GM19468 (cell line): ENCODE results near the gene HDAC4.

Experiments used
- ATAC-seq: cut with Tn5 transposase; IDR thresholded peaks from one replicate; pipeline ENCODE4 v1.9.1; 2021; ENCODE audit warnings: mild to moderate bottlenecking, moderate library complexity, moderate number of reproducible peaks; ENCODE audit not compliant: unreplicated experiment; ENCODE audit errors: extremely low read depth

HDAC4 gene

GRCh38 chr2:239155806-239156480 lies 244.9 kb downstream of the HDAC4 start:
- ATAC-seq: no peak

DNA sequence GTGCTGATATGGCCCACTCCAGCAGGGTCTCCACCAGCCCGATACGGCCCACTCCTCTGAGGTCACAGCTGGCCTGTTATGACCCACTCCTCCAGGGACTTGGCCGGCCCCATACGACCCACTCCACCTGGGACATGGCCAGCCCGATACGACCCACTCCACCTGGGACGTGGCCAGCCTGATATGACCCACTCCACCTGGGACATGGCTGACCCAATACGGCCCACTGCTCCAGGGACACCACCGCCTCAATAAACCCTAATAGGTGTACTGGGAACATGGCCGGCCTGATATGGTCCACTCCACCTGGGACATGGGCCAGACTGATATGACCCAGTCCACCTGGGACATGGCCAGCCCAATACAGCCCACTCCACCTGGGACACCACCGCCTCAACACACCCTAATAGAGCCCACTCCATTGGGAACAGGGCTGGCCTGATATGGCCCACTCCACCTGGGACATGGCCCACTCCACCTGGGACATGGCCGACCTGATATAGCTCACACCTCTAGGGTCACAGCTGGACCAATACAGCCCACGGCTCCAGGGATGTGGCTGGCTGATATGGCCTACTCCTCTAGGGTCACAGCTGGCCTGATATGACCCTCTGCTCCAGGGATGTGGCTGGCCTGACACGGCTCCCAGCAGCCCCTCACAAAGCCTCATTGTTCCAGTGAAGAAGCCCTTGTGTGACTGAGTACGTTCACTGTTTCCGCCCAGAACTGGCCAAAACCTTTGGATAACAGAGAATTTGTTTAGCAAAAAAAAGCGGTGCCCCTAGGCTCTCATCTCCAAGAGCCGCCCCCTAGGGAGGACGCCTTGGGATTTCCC lies 245.6 kb downstream of the HDAC4 start:
- no peak for ATAC-seq

DNA sequence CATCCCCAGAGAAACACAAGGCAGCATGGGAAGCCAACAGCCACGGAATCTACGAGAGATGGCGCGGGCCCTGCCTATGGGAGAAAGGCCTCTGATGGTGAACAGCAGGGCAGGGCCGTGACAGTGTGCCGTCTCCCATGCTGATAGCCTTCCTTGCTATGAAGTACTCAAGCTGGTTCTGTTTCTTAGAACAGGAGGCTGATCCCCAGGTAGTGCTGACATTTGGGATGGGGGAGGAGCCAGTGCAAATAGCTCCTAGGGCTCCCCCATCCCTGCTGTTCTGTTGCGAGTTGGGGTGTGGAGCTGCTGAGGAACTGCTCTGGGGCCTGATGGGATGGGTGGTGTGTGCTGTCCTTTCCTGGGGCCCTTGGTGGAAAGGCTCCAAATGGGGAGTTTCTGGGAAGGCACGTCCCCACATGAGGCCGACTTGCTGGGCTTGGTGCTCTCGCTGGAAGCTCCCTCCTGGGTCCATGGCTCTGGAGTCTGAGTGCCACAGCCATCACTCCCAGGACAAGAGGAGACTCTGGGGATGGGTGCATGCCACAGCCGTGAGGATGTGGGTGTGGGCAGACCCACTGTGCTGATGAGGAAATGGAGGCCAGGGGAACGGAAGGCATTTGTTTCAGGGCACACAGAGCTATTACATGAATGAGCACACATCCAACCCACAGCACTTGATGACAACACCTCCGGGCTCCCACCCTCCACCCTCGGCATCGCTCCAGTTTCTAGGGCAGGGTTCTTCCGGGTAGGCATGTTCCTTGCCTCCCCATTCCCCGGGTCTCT lies 246.8 kb downstream of the HDAC4 start:
- no peak for ATAC-seq

DNA sequence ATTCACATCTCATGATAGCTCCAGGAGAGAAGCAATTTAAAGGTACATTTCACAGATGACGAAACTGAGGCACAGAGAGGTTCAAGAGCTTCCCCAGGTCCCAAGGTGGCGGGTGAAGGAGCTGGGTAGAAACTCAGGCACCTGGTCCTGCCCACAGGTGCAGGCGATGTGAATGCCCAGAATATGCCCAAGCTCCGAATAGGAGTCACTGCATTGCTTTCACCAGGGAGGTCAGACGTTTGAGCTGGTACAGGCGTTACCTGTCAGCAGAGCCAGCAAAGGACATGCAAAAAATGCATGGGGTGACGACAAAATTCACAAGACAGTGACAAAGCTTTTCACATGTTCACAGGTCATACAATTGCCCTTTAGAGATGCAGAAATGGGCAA lies 247.9 kb downstream of the HDAC4 start:
- no peak for ATAC-seq

- no peak for ATAC-seq
These were observed 248.4 kb downstream of the HDAC4 start for GRCh38 chr2:239152239-239152915.

DNA sequence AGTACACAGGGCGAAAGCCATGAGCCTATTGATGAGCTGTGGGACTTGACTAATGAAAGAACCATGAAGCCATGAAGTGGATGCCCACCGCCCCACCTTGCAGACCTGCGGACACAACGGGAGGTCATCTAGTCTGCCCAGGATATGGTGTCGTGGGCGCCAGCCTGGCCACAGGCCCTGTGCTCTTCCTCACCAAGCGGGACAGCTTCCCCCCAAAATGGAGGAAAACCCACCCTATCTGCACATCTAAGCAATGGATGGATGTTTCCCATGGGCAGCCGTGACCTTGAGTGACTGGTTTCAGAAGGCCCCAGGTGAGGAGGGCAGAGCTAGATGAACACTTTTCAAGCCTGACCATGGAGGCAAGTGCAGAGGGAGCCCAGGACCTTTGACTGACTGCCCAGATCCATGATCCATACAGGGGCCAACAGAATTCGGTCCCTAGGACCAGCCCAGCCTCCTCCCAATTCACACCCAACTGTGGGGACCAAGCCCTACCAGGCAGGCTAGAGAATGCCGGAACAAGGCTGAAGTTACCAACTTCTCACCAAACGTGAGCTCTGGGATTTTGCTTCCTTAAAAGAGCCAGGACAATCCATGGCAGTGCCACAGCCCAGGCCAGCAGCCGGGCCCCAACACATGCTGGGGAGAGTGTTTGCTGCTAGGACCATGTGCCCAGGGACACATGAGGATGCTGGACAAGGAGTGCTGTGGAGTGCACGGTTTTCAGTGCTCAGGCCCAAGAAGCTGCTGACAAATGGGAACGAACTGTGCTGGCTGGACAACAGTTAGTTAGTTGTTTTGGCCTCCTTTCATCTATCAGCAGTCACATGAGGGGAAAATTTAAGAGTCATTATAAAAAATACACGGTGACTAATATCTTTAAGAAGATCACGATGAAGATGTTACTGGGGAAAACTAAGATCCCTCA lies 249.4 kb downstream of the HDAC4 start:
- ATAC-seq: no peak

DNA sequence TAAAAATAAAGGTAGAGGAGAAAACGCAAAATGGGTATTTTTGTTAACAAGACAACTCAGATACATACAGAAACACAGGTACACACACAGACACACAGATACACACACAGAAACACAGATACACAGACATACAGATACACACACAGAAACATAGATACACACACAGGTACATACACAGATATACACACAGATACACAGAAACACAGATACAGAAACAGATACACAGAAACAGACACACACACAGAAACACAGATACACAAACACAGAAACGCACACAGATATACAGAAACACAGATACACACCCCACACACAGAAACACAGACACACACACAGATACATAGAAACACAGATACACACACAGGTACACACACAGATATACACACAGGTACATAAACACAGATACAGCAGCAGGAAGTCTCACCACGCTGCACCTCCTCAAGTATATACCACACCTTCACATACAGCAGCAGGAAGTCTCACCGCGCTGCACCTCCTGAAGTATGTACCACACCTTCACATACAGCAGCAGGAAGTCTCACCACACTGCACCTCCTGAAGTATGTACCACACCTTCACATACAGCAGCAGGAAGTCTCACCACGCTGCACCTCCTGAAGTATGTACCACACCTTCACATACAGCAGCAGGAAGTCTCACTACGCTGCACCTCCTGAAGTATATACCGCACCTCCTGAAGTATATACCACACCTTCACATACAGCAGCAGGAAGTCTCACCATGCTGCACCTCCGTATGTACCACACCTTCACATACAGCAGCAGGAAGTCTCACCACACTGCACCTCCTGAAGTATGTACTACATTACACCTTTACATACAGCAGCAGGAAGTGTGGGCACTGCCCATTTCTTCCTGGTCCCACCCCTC lies 250.5 kb downstream of the HDAC4 start:
- ATAC-seq: no peak

DNA sequence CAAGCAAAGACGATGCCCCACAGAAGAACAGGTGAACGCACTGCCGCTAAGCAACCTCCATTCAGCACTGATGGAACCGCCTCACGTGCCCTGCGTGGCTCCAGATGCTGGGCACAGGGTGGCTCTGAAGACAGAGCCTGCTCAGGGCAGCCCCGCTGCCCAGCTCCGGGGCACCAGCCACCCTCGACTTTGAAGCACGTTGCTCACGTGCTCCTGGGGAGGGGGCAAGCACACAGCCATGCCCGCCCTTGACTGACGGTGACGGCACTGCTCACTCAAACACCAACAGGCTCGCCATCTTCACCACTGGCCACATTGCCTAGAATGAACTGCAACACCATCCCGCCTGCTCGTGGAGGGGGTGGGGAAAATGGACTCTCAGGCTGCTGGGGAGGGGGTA lies 251.3 kb downstream of the HDAC4 start:
- ATAC-seq: no peak

- no peak for ATAC-seq
These were observed 252.2 kb downstream of the HDAC4 start for GRCh38 chr2:239148495-239149200.

DNA sequence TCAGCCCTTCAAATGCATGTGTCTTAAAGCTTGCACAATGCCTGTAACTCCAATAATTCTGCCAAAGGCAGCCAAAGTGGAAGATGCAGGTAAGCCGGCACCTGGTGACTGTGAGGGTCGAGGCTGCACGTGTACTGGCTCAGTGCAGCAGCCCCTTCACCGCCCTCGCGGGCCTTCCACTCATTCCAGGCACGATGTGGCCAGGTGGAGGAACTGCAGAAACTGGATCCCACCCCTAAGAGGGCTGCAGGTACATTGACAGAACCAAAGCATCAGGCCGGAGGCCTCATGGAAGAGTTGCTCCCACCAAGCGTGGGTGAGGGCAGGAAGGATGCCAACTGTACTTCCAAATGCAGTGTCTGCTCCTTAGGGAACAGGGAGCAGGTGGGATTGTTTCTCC lies 253.4 kb downstream of the HDAC4 start:
- no peak for ATAC-seq

DNA sequence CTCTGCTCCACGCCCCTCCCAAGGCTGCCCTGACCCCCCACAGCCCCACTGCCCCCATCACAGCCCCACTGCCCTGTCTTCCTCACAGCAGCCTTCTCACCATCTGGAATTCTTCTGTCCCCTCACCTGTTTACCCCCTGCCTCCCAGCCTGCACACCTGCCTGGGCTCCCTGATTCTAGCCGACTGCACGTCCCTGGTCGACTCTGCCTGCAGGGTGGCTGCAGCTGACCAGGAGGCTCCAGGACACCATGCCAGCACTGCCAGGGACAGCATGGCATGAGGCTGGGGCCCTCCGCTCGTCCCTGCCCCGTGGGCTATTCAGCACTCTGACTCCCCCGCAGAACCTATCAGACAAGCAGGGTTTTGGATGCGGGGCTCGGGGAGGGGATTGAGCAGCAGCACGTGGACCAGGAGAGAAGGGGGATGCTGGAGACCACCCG lies 254.1 kb downstream of the HDAC4 start:
- no peak for ATAC-seq

DNA sequence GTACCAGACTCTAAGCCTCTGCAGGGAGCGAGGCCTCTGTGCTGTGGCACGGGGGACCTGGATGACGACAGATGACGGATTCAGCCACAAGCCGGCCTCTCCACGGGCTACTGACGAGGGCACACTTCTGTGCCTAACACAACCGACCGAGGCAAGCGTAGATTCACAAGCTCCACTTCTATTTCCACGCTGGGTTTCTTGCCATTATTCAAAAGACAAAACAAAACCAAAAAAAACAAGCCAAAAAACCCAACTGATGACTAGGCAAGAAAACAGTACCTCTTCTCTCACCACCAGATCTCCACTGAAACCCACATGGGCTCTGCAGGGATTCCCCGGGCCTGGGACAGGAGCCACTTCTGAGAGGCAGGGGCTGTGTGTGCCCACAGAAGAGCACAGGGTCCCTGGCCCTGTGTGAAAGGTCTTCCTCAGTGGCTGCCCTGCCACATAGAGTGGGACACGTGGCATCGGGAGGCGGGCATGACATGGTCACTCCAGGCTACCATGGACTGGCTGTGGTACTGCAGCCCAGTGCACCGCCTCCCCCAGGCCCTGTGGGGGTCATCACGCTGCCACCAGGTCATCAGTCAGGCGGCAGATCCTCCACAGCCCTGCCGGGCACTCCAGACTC lies 254.7 kb downstream of the HDAC4 start:
- no peak for ATAC-seq

GRCh38 chr2:239145601-239146000 lies 255.2 kb downstream of the HDAC4 start:
- ATAC-seq: no peak

GRCh38 chr2:239145106-239145505 lies 255.7 kb downstream of the HDAC4 start:
- no peak for ATAC-seq

GRCh38 chr2:239144713-239144999 lies 256.2 kb downstream of the HDAC4 start:
- no peak for ATAC-seq

DNA sequence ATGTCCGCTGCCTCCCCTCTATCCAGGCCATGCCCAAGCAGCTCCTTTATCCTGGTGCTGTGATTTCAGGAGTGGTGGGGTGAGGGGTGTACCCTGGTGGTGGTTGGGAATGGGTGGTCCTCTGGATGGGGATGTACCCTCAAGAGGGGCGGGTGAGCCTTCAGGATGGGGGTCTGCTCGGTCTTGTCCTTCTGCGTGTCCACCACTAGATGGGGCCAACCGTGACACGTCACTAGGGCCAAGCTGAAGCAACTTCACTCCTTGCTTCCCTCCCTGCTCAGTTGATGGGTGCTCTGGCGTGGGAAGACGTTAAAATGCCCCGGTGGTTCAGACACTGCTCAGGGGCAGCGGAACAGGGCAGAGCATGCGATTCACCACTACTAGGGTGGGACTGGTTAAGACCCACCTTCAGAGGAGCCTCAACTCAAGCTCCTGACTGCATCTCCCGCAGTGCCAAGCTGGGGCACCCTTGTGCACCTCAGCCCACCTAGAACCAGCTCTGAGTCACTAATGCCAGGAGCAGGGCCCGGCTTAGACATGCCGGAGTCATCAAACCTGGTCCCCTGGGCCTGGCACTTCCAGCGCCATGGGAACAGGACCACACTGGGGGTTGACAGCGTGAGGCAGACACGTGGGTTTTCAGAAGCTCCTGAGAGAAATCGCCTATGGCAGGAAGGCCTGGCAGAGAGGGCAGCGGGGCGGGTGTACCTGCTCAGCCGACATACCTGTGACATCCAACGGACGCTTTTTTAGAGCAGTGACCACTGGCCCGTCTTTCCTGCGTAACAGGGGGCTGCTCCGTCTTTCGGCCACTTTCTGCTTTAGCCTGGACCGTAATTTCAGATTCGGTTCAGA lies 256.7 kb downstream of the HDAC4 start:
- no peak for ATAC-seq

DNA sequence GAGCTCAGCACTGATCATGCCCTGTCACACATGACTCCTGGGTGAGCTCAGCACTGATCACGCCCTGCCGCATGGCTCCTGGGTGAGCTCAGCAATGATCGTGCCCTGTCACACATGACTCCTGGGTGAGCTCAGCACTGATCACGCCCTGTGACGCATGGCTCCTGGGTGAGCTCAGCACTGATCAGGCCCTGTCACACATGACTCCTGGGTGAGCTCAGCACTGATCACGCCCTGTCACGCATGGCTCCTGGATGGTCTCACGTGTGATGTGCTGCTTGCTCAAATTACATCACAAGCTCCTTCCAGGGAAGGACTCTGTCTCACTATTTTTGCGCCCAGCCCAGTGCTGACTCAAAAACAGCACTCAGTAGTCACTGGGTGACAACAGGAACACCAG lies 258.0 kb downstream of the HDAC4 start:
- no peak for ATAC-seq
